GM12878 (cell line): ENCODE data around the gene ATP6V0E2. TPM values are rescaled to one million over a fixed set of nuclear protein-coding genes. Genes with fewer than 3 reads are reported as not detected.

Experiments
- ATAC-seq: fragments of 200-7000 bp; cut with Tn5 transposase; 3 replicates; pipeline ENCODE4 v1.9.1; 2020; ENCODE audit warnings: mild to moderate bottlenecking, moderate library complexity
- BruUV-seq: library from RNA; stranded (reverse); fragments of 400-500 nt; replicated peaks from 2 replicates; lab custom pipeline; 2021; lab: Mats Ljungman, UMichigan
- CTCF ChIA-PET: fragments of 300-600 bp; sonication (Branson Sonifier 250); formaldehyde crosslinking; extraction: SDS; loops from one replicate; lab custom pipeline; 2021; ENCODE audit warnings: inconsistent platforms; lab: Yijun Ruan, JAX
- POLR2A ChIA-PET: fragments of 350-600 bp; formaldehyde crosslinking; extraction: SDS; loops from one replicate; lab custom pipeline; 2021; ENCODE audit warnings: inconsistent platforms; lab: Charles Lee
- RAD21 ChIA-PET: fragments of 300-600 bp; sonication (Branson Sonifier 250); formaldehyde crosslinking; loops from one replicate; lab custom pipeline; 2023; ENCODE audit warnings: antibody characterized with exemption; ENCODE audit not compliant: unreplicated experiment; lab: Charles Lee
- SMC1A ChIA-PET: fragments of 300-600 bp; sonication (Branson Sonifier 250); formaldehyde crosslinking; loops from one replicate; lab custom pipeline; 2023; ENCODE audit not compliant: unreplicated experiment, uncharacterized antibody; lab: Charles Lee
- DNase-seq: peaks from one replicate; pipeline ENCODE4 v3.0.0-alpha.2; 2011; ENCODE audit warnings: low read depth, low spot score
- FAIRE-seq: peaks from 3 replicates; lab custom pipeline; 2011; peaks lifted over from hg19 to GRCh38; lab: Jason Lieb, UNC
- H2AFZ ChIP-seq: 2 replicates; pipeline ENCODE4 v1.6.0; 2011; ENCODE audit warnings: low read depth, low read length, control low read depth; ENCODE audit not compliant: control insufficient read depth
- H3K27ac ChIP-seq: 2 replicates; pipeline ENCODE4 v1.5.1; 2011; ENCODE audit warnings: control low read depth; ENCODE audit not compliant: control insufficient read depth, insufficient read depth
- H3K27me3 ChIP-seq, 2 experiments: replicated peaks in 1 of 2; 2 replicates each; pipeline versions ENCODE4 v1.6.0 to v1.6.1; 2011; ENCODE audit warnings: low read length in 1 of 2; ENCODE audit not compliant: control insufficient read depth in 2 of 2, insufficient read depth in 2 of 2
- H3K36me3 ChIP-seq, 2 experiments: 2 replicates each; pipeline ENCODE4 v1.5.1; 2011; ENCODE audit warnings: low read length in 1 of 2; ENCODE audit not compliant: control insufficient read depth in 2 of 2, insufficient read depth in 2 of 2
- H3K4me1 ChIP-seq: 2 replicates; pipeline ENCODE4 v1.6.1; 2011; ENCODE audit warnings: mild to moderate bottlenecking, low read length, moderate library complexity, mixed read lengths; ENCODE audit not compliant: control insufficient read depth, insufficient read depth
- H3K4me2 ChIP-seq: 2 replicates; pipeline ENCODE4 v1.6.0; 2011; ENCODE audit warnings: control low read depth; ENCODE audit not compliant: control insufficient read depth, insufficient read depth
- H3K4me3 ChIP-seq: fragments of 200-600 bp; sonication (generic); 2 replicates; pipeline ENCODE4 v1.5.1; 2016
- H3K79me2 ChIP-seq: 2 replicates; pipeline ENCODE4 v1.6.0; 2011; ENCODE audit warnings: low read length; ENCODE audit not compliant: control insufficient read depth, insufficient read depth
- H3K9ac ChIP-seq: 2 replicates; pipeline ENCODE4 v1.8.0; 2011; ENCODE audit warnings: low read length, control low read depth, mixed read lengths; ENCODE audit not compliant: control insufficient read depth, insufficient read depth
- H3K9me3 ChIP-seq: replicated peaks from 3 replicates; pipeline ENCODE4 v1.5.1; 2011; ENCODE audit warnings: mild to moderate bottlenecking, low read length; ENCODE audit not compliant: control insufficient read depth, insufficient read depth
- H4K20me1 ChIP-seq: 2 replicates; pipeline ENCODE4 v1.6.0; 2011; ENCODE audit not compliant: control insufficient read depth, insufficient read depth
- CBFB ChIP-seq: IDR thresholded peaks from 2 replicates; pipeline ENCODE4 v1.6.1; 2016; ENCODE audit warnings: antibody characterized with exemption, low read depth
- CBX5 ChIP-seq: sonication (generic); IDR thresholded peaks from 2 replicates; pipeline ENCODE4 v1.6.1; 2016; ENCODE audit warnings: low read depth, moderate library complexity, mild to moderate bottlenecking, inconsistent platforms
- CHD1 ChIP-seq: IDR thresholded peaks from 2 replicates; pipeline ENCODE4 v1.6.1; 2012; ENCODE audit warnings: low read depth, low read length, improper control_type of control experiment
- EED ChIP-seq: sonication (generic); IDR thresholded peaks from 2 replicates; pipeline ENCODE4 v1.6.1; 2016; ENCODE audit warnings: antibody characterized with exemption, low read depth
- HDAC6 ChIP-seq: fragments of 200-600 bp; sonication (generic); IDR thresholded peaks from one replicate; pipeline ENCODE4 v1.8.0; 2017; ENCODE audit warnings: antibody characterized with exemption; ENCODE audit not compliant: unreplicated experiment
- KAT2A ChIP-seq: conservative IDR thresholded peaks from 2 replicates; pipeline ENCODE4 v1.6.1; 2011; ENCODE audit warnings: low read depth, low read length; ENCODE audit not compliant: control insufficient read depth
- NBN ChIP-seq: fragments of 450-650 bp; IDR thresholded peaks from 2 replicates; pipeline ENCODE4 v1.6.1; 2016
- PAX8 ChIP-seq: fragments of 450-650 bp; IDR thresholded peaks from 2 replicates; pipeline ENCODE4 v1.6.1; 2017; ENCODE audit warnings: mild to moderate bottlenecking, moderate library complexity
- REST ChIP-seq: IDR thresholded peaks from 2 replicates; pipeline ENCODE4 v1.6.1; 2012; ENCODE audit warnings: mild to moderate bottlenecking, low read depth, low read length
- SMC3 ChIP-seq: IDR thresholded peaks from 2 replicates; pipeline ENCODE4 v1.6.1; 2011; ENCODE audit warnings: low read length, improper control_type of control experiment, borderline replicate concordance
- SREBF1 ChIP-seq: IDR thresholded peaks from 2 replicates; pipeline ENCODE4 v1.6.1; 2012; ENCODE audit warnings: mild to moderate bottlenecking, low read length
- TBL1XR1 ChIP-seq: IDR thresholded peaks from 2 replicates; pipeline ENCODE4 v1.6.1; 2012; ENCODE audit warnings: low read depth, low read length, improper control_type of control experiment
- TCF7 ChIP-seq: IDR thresholded peaks from 2 replicates; pipeline ENCODE4 v1.6.1; 2014; ENCODE audit warnings: antibody characterized with exemption, borderline replicate concordance
- YBX1 ChIP-seq: fragments of 450-650 bp; IDR thresholded peaks from 2 replicates; pipeline ENCODE4 v1.6.1; 2016; ENCODE audit warnings: antibody characterized with exemption
- ZNF24 ChIP-seq: fragments of 450-650 bp; IDR thresholded peaks from 2 replicates; pipeline ENCODE4 v1.6.1; 2017; ENCODE audit warnings: antibody characterized with exemption, mild to moderate bottlenecking
- WGBS: methylation state at CpG from one replicate; pipeline ENCODE4 v1.1.6; 2016; ENCODE audit warnings: low lambda C conversion rate; ENCODE audit not compliant: insufficient replicate concordance, insufficient coverage; ENCODE audit errors: missing lambda C conversion rate; 5-methylcytosine and 5-hydroxymethylcytosine counted together
- in situ Hi-C: fragments of 300-500 bp; cut with MboI; formaldehyde crosslinking; loops from 9 replicates; pipeline ENCODE4 v1.14.3; 2018; ENCODE audit warnings: mixed read lengths
- intact Hi-C: fragments of 100-400 bp; cut with micrococcal nuclease; formaldehyde crosslinking; loops from one replicate; pipeline ENCODE4 v1.14.2; 2022; ENCODE audit not compliant: unreplicated experiment
- polyA plus RNA-seq, 11 experiments: library from polyadenylated mRNA; depleted of rRNA in 4 of 11; unstranded in 6 of 11; stranded (reverse) in 5 of 11; fragments of >200 nt; fragmentation: Nextera tagmentation in 4 of 11; fragmentation: Illumina TruSeq in 1 of 11; extraction: Ambion mirVana in 4 of 11; extraction: Trizol in 1 of 11; gene quantifications; 1 replicate in 1 of 11; 2 replicates in 10 of 11; pipeline versions ENCODE4 v1.2.1 to v1.2.3, GENCODE V29; 2011 to 2016; ENCODE audit warnings: inconsistent platforms in 2 of 11, missing spikeins in 2 of 11, low read depth in 1 of 11
- total RNA-seq, 4 experiments: library from RNA; depleted of rRNA in 3 of 4; stranded (reverse); fragments of >200 nt in 3 of 4; fragmentation: Illumina TruSeq in 1 of 4; extraction: Trizol in 1 of 4; gene quantifications; 2 replicates each; pipeline versions ENCODE4 v1.2.1 to v1.2.3, GENCODE V29; 2013 to 2021
- TF ChIP-seq, protein P1 (sequence below): fragments of 450-650 bp; IDR thresholded peaks from 2 replicates; pipeline ENCODE4 v1.6.1; 2017; ENCODE audit warnings: antibody characterized with exemption, mild to moderate bottlenecking, moderate library complexity
- TF ChIP-seq, protein P2 (sequence below): IDR thresholded peaks from 2 replicates; pipeline ENCODE4 v1.6.1; 2011; ENCODE audit warnings: borderline replicate concordance, low read depth, mild to moderate bottlenecking, moderate library complexity, low read length; ENCODE audit not compliant: insufficient read depth, poor library complexity, severe bottlenecking

ATP6V0E2 gene
- total and polyA plus RNA-seq, 10 of the 15 experiments (the other 5 are each of a cell fraction or from before 2014, with no cell fraction given), result 1.5 to 54.7 (median 27.6) TPM

DNA sequence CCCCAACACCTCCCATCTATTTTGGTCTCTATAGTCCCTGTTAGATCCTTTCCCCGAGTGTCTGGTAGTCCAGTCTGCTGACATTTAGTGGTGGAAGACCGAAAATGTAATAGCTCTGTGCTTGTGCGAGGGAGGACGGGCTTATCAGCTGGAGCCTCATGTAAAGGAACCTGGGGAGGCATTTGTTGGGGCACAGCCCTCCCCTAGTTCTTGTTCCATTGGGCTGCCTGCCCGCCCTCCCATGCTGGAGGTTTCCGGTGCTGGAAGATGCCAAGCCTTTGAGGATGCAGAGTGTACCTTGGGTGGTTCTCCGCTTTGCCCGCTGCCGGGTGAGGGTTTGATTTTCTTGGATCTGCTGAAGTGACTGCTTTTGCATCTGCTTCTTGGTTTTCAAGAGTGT lies 30.2 kb upstream of the ATP6V0E2 start:
- no peak for TF ChIP-seq SREBF1
- TF ChIP-seq YBX1, result no peak
- TF ChIP-seq ZNF24, result no peak
- TF ChIP-seq KAT2A, result no peak
- TF ChIP-seq CHD1, result no peak
- no peak for TF ChIP-seq SMC3
- TF ChIP-seq REST, result no peak
- TF ChIP-seq TBL1XR1, result no peak
- TF ChIP-seq CBX5, result no peak
- no peak for TF ChIP-seq HDAC6
- no peak for TF ChIP-seq TCF7
- TF ChIP-seq, protein P1, sequence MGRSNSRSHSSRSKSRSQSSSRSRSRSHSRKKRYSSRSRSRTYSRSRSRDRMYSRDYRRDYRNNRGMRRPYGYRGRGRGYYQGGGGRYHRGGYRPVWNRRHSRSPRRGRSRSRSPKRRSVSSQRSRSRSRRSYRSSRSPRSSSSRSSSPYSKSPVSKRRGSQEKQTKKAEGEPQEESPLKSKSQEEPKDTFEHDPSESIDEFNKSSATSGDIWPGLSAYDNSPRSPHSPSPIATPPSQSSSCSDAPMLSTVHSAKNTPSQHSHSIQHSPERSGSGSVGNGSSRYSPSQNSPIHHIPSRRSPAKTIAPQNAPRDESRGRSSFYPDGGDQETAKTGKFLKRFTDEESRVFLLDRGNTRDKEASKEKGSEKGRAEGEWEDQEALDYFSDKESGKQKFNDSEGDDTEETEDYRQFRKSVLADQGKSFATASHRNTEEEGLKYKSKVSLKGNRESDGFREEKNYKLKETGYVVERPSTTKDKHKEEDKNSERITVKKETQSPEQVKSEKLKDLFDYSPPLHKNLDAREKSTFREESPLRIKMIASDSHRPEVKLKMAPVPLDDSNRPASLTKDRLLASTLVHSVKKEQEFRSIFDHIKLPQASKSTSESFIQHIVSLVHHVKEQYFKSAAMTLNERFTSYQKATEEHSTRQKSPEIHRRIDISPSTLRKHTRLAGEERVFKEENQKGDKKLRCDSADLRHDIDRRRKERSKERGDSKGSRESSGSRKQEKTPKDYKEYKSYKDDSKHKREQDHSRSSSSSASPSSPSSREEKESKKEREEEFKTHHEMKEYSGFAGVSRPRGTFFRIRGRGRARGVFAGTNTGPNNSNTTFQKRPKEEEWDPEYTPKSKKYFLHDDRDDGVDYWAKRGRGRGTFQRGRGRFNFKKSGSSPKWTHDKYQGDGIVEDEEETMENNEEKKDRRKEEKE, result no peak
- no peak for TF ChIP-seq PAX8
- TF ChIP-seq CBFB, result no peak
- TF ChIP-seq NBN, result no peak
- no peak for TF ChIP-seq EED
- TF ChIP-seq, protein P2, sequence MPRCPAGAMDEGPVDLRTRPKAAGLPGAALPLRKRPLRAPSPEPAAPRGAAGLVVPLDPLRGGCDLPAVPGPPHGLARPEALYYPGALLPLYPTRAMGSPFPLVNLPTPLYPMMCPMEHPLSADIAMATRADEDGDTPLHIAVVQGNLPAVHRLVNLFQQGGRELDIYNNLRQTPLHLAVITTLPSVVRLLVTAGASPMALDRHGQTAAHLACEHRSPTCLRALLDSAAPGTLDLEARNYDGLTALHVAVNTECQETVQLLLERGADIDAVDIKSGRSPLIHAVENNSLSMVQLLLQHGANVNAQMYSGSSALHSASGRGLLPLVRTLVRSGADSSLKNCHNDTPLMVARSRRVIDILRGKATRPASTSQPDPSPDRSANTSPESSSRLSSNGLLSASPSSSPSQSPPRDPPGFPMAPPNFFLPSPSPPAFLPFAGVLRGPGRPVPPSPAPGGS, result no peak
- TF ChIP-seq, all 136 proteins: peak for 0
- FAIRE-seq (no peak), ATAC-seq (no peak), DNase-seq (no peak)
- H3K79me2 ChIP-seq, result peaks cover 4% of the 10 kb centered on the region
- SMC1A ChIA-PET, result interaction anchor here (0.6 kb wide), 1 partner anchor 75 kb away, joined by 3 read pairs; no protein-coding TSS in a partner anchor
- POLR2A ChIA-PET, result no interaction called here
- no peak overlapping the region for H3K9ac ChIP-seq
- H3K4me3 ChIP-seq, result no peak overlapping the region
- H3K9me3 ChIP-seq, result no peaks in the 10 kb centered on the region
- H3K4me2 ChIP-seq, result no peak overlapping the region
- H3K27me3 ChIP-seq, result no peaks in the 10 kb centered on the region
- no TSS peak for BruUV-seq
- intact Hi-C loops (no loop called here), in situ Hi-C loops (no loop called here)
- CTCF ChIA-PET, result no interaction called here
- H3K27ac ChIP-seq, result no peak overlapping the region
- WGBS, result 90% methylated on average over 9 of the region's 9 CpGs
- H4K20me1 ChIP-seq, result no peaks in the 10 kb centered on the region
- H3K36me3 ChIP-seq, result no peaks in the 10 kb centered on the region
- no peak overlapping the region for H2AFZ ChIP-seq
- H3K4me1 ChIP-seq, result peaks cover 11% of the 10 kb centered on the region
- RAD21 ChIA-PET, result no interaction called here
